Motor neuron (in vitro differentiated cells): ENCODE results near the gene CCDC117. TPM values are rescaled to one million over a fixed set of nuclear protein-coding genes. Genes with fewer than 3 reads are reported as not detected.
A peak's percentile ranks its signal among the peaks of the same experiment; 100 is the strongest.

Experiments
- ATAC-seq, 8 experiments: fragments of 200-7000 bp; cut with Tn5 transposase; replicated peaks in 6 of 8; 2 replicates each; pipeline ENCODE4 v1.8.0; 2021; ENCODE audit warnings: mild to moderate bottlenecking in 8 of 8, moderate library complexity in 8 of 8
- H3K27ac ChIP-seq, 2 donors: fragments of 250-450 bp; sonication (Bioruptor Pico); 2 replicates each; pipeline ENCODE4 v1.9.0; 2021; ENCODE audit warnings: antibody characterized with exemption in 2 of 2, mild to moderate bottlenecking in 2 of 2, moderate library complexity in 1 of 2
- H3K4me1 ChIP-seq, 2 donors: fragments of 250-450 bp; sonication (Bioruptor Pico); replicated peaks in 1 of 2; 2 replicates each; pipeline ENCODE4 v1.6.1; 2021; ENCODE audit warnings: antibody characterized with exemption in 2 of 2, mild to moderate bottlenecking in 2 of 2, moderate library complexity in 1 of 2
- H3K4me3 ChIP-seq, 5 donors: fragments of 250-450 bp; sonication (Bioruptor Pico); 2 replicates each; pipeline ENCODE4 v1.9.0; 2021; ENCODE audit warnings: antibody characterized with exemption in 5 of 5, mild to moderate bottlenecking in 5 of 5, moderate library complexity in 4 of 5
- WGBS, 10 experiments: fragments of 450-650 bp; shearing (Covaris generic); methylation state at CpG; one replicate each; pipeline ENCODE4 v1.0.0; 2022; 5-methylcytosine and 5-hydroxymethylcytosine counted together
- in situ Hi-C, 9 experiments: fragments of 400-800 bp; cut with MboI; loops; one replicate each; pipeline ENCODE4 v1.15.0; 2021; ENCODE audit warnings: low sequenced_read_pairs in 9 of 9, low pct_unique_long_range_greater_than_20kb in 2 of 9; ENCODE audit not compliant: unreplicated experiment in 9 of 9
- total RNA-seq, 8 experiments: library from RNA; unstranded; fragments of 300-600 nt; gene quantifications; 2 replicates each; pipeline versions ENCODE4 v1.2.3 to v1.2.4, GENCODE V29; 2022

The CCDC117 gene
- total RNA-seq, 8 experiments from 2014 or later: 14.1 to 23.8 (median 16.4) TPM

GRCh38 chr22:28826921-28827320 lies 54.4 kb downstream of the CCDC117 start:
- no peak overlapping the region for H3K4me3 ChIP-seq
- no peak for ATAC-seq
- H3K27ac ChIP-seq: no peak overlapping the region
- H3K4me1 ChIP-seq: peaks cover 14 to 15% of the 10 kb centered on the region in 2 donors
- in situ Hi-C loops: loop anchor here in 3 of 9 experiments (10.0 to 25.0 kb wide), 2 partner anchors 215 to 222 kb away; no protein-coding TSS in a partner anchor
- 76 to 100% (median 91%) methylated on average over 2 to 7 of the region's 7 CpGs; no CpG with 5 or more reads in 3 of the 10 experiments for WGBS, 10 experiments

GRCh38 chr22:28829358-28830181 lies 57.1 kb downstream of the CCDC117 start:
- no peak overlapping the region for H3K27ac ChIP-seq
- WGBS, 10 experiments: 9 to 90% (median 44%) methylated on average over 2 to 12 of the region's 12 CpGs
- peak; percentile 48 to 93 (median 66) for ATAC-seq
- in situ Hi-C loops: loop anchor here in 3 of 9 experiments (10.0 to 25.0 kb wide), 2 partner anchors 217 to 225 kb away; no protein-coding TSS in a partner anchor
- H3K4me3 ChIP-seq: no peak overlapping the region
- no peaks in the 10 kb centered on the region for H3K4me1 ChIP-seq

GRCh38 chr22:28830441-28830840 lies 57.9 kb downstream of the CCDC117 start:
- Histone ChIP-seq H3K27ac (no peak overlapping the region), H3K4me3 (no peak overlapping the region), H3K4me1 (no peaks in the 10 kb centered on the region)
- in situ Hi-C loops: loop anchor here in 2 of 9 experiments (25.0 kb wide), 1 partner anchor 218 kb away; no protein-coding TSS in a partner anchor
- WGBS, 10 experiments: 82 to 100% (median 94%) methylated on average over 1 to 3 of the region's 3 CpGs; no CpG with 5 or more reads in 4 of the 10 experiments
- ATAC-seq: no peak

GRCh38 chr22:28831140-28832072 lies 58.9 kb downstream of the CCDC117 start:
- Histone ChIP-seq H3K4me1 (no peaks in the 10 kb centered on the region), H3K27ac (no peak overlapping the region), H3K4me3 (no peak overlapping the region)
- in situ Hi-C loops: loop anchor here in 2 of 9 experiments (25.0 kb wide), 1 partner anchor 219 kb away; no protein-coding TSS in a partner anchor
- ATAC-seq: no peak
- 58 to 80% (median 75%) methylated on average over 2 to 5 of the region's 7 CpGs; no CpG with 5 or more reads in 3 of the 10 experiments for WGBS, 10 experiments

GRCh38 chr22:28832731-28833130 lies 60.2 kb downstream of the CCDC117 start:
- Histone ChIP-seq H3K27ac (no peak overlapping the region), H3K4me1 (no peaks in the 10 kb centered on the region), H3K4me3 (no peak overlapping the region)
- in situ Hi-C loops: loop anchor here in 2 of 9 experiments (25.0 kb wide), 1 partner anchor 220 kb away; no protein-coding TSS in a partner anchor
- no peak for ATAC-seq
- WGBS, 10 experiments: 80 to 100% (median 100%) methylated on average over 1 of the region's 1 CpG; no CpG with 5 or more reads in 5 of the 10 experiments

GRCh38 chr22:28833276-28833923 lies 60.9 kb downstream of the CCDC117 start:
- in situ Hi-C loops: loop anchor here in 2 of 9 experiments (25.0 kb wide), 1 partner anchor 221 kb away; no protein-coding TSS in a partner anchor
- H3K4me1 ChIP-seq: no peaks in the 10 kb centered on the region
- WGBS, 10 experiments: 63 to 100% (median 90%) methylated on average over 1 to 3 of the region's 3 CpGs
- no peak overlapping the region for H3K27ac ChIP-seq
- no peak for ATAC-seq
- no peak overlapping the region for H3K4me3 ChIP-seq

- no peak for ATAC-seq
- 76 to 100% (median 88%) methylated on average over 1 to 3 of the region's 11 CpGs; no CpG with 5 or more reads in 6 of the 10 experiments for WGBS, 10 experiments
- in situ Hi-C loops: loop anchor here in 2 of 9 experiments (25.0 kb wide), 1 partner anchor 223 kb away; no protein-coding TSS in a partner anchor
- Histone ChIP-seq H3K4me3 (no peak overlapping the region), H3K4me1 (no peaks in the 10 kb centered on the region), H3K27ac (no peak overlapping the region)
Observed at GRCh38 chr22:28835630-28836189, 63.2 kb downstream of the CCDC117 start.

GRCh38 chr22:28837640-28838039 lies 65.1 kb downstream of the CCDC117 start:
- Histone ChIP-seq H3K4me3 (no peak overlapping the region), H3K27ac (no peak overlapping the region), H3K4me1 (no peaks in the 10 kb centered on the region)
- ATAC-seq: no peak
- WGBS, 10 experiments: 77 to 100% (median 98%) methylated on average over 1 to 4 of the region's 6 CpGs; no CpG with 5 or more reads in 2 of the 10 experiments
- in situ Hi-C loops: loop anchor here in 2 of 9 experiments (25.0 kb wide), 1 partner anchor 225 kb away; no protein-coding TSS in a partner anchor

Other genes with a start within 250 kb of the CCDC117 start
- gene TTC28, start 92.9 kb upstream of the CCDC117 start, total RNA-seq: 10 to 100 TPM; 19.2 to 51.4 (median 26.6) TPM
- gene CHEK2, start 30.9 kb upstream of the CCDC117 start, total RNA-seq: 10 to 100 TPM in 4 of 8 experiments, 1 to 10 TPM in 4; 3.0 to 19.7 (median 10.2) TPM
- 10 to 100 TPM in 7 of 8 experiments, 1 to 10 TPM in 1; 7.7 to 25.8 (median 16.2) TPM for gene HSCB, start 30.7 kb upstream of the CCDC117 start, total RNA-seq
- gene XBP1, start 27.9 kb downstream of the CCDC117 start, total RNA-seq: 100 to 1,000 TPM in 4 of 8 experiments, 10 to 100 TPM in 4; 48.5 to 253 (median 99.5) TPM
- 10 to 100 TPM in 1 of 8 experiments, 1 to 10 TPM in 7; 3.0 to 11.3 (median 5.2) TPM for gene ZNRF3, start 110.9 kb downstream of the CCDC117 start, total RNA-seq